ENCODE data around the gene FMO2.
"Not testable (repeated sequence)": the region's sequence is repeated elsewhere in the genome, so short reads cannot be mapped to it uniquely, and the experiment has no call there.

The FMO2 gene

GRCh38 chr1:171220081-171220420 is 35.0 kb downstream of the FMO2 start:
- no peak for DNase-seq

GRCh38 chr1:171220581-171221054 is 35.5 kb downstream of the FMO2 start:
- no peak for DNase-seq

GRCh38 chr1:171221665-171222591 is 36.8 kb downstream of the FMO2 start:
- DNase-seq, result no peak

GRCh38 chr1:171222936-171223335 is 37.8 kb downstream of the FMO2 start:
- no peak for DNase-seq

- DNase-seq, result not testable (repeated sequence)
Measured at GRCh38 chr1:171224257-171224656, 39.2 kb downstream of the FMO2 start.

GRCh38 chr1:171226747-171227370 is 41.8 kb downstream of the FMO2 start:
- peak; percentile 21 for DNase-seq

GRCh38 chr1:171231326-171231725 is 46.2 kb downstream of the FMO2 start:
- no peak for DNase-seq

- no peak for DNase-seq
Measured at GRCh38 chr1:171233183-171233582, 48.1 kb downstream of the FMO2 start.

- DNase-seq, result not testable (repeated sequence)
Measured at GRCh38 chr1:171236231-171236630, 51.1 kb downstream of the FMO2 start.

- DNase-seq, result no peak
Measured at GRCh38 chr1:171243878-171244277, 58.8 kb downstream of the FMO2 start.

- no peak for DNase-seq
Measured at GRCh38 chr1:171245458-171246064, 60.5 kb downstream of the FMO2 start.

GRCh38 chr1:171247501-171247900 is 62.4 kb downstream of the FMO2 start:
- DNase-seq, result no peak

- DNase-seq, result no peak
Measured at GRCh38 chr1:171248302-171248701, 63.2 kb downstream of the FMO2 start, which contains the start of gene FMO1. FMO1 (plus strand) TSS chr1:171248494; CDS start chr1:171258088, 9,594 bp downstream.

GRCh38 chr1:171248841-171249240 is 63.7 kb downstream of the FMO2 start:
- no peak for DNase-seq

- no peak for DNase-seq
Measured at GRCh38 chr1:171250263-171250662, 65.2 kb downstream of the FMO2 start.

GRCh38 chr1:171251042-171251951 is 66.2 kb downstream of the FMO2 start:
- peak; percentile 27 for DNase-seq

- DNase-seq, result no peak
Measured at GRCh38 chr1:171251952-171252300, 66.8 kb downstream of the FMO2 start.

- peak; percentile 39 for DNase-seq
Measured at GRCh38 chr1:171252482-171252881, 67.4 kb downstream of the FMO2 start.

GRCh38 chr1:171254859-171255258 is 69.8 kb downstream of the FMO2 start:
- DNase-seq, result no peak

- DNase-seq, result no peak
Measured at GRCh38 chr1:171256940-171257606, 72.0 kb downstream of the FMO2 start.

- no peak for DNase-seq
Measured at GRCh38 chr1:171257607-171258076, 72.5 kb downstream of the FMO2 start.

- no peak for DNase-seq
Measured at GRCh38 chr1:171258429-171258828, 73.3 kb downstream of the FMO2 start.
